ENCODE results near the gene KCTD21.

- no peak for TF ChIP-seq GATA2 (IDR thresholded peaks at IDR 0.05; ENCODE audit: low read depth, low read length)
- TF ChIP-seq GATA3 (IDR thresholded peaks at IDR 0.05; ENCODE audit: low read depth, low read length): no peak
Measured at GRCh38 chr11:78207532-78208256, 19.3 kb upstream of the KCTD21 start.
